OCI-LY3 (cell line): ENCODE data around the gene IL3RA.

Experiments used
- CTCF ChIP-seq: fragments of 200-600, 300-600 bp; sonication (generic); IDR thresholded peaks from 2 replicates; pipeline ENCODE4 v1.5.1; 2014; ENCODE audit warnings: antibody characterized with exemption, low read length, low read depth
- EZH2phosphoT487 ChIP-seq: fragments of 200-600 bp; shearing (Covaris generic); IDR thresholded peaks from 2 replicates; pipeline ENCODE4 v1.6.1; 2018; ENCODE audit warnings: antibody characterized with exemption, mixed run types, low read depth

GRCh38 chrX:1361910-1362309 is 25.3 kb downstream of the IL3RA start:
- no peak for TF ChIP-seq CTCF
- TF ChIP-seq EZH2phosphoT487, result no peak
